NCI-H1436 (cell line): ENCODE measurements around the gene CASTOR1.

Experiments
- DNase-seq: peaks from one replicate; lab custom pipeline; 2025; lab: John Stamatoyannopoulos, UW

Gene CASTOR1

DNA sequence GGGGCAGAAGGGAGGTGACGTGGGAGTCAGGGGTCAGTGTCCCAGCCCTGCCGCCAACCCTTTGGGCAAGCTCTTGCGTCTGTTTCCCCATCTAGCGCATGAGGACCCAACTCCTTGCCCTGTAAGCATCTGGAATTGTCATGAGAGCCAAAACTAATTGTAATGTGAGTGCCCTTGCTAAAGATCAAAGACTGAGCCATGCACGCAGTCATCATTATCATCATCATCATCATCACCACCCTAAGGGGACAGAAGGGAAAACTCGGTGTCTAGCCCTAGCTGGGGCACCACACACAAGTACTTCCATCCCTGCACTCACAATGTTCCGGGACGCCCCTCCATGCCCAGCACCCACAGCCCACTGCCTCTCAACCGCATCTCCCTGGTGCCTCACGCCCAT lies 45.2 kb downstream of the CASTOR1 start:
- DNase-seq: no peak

DNA sequence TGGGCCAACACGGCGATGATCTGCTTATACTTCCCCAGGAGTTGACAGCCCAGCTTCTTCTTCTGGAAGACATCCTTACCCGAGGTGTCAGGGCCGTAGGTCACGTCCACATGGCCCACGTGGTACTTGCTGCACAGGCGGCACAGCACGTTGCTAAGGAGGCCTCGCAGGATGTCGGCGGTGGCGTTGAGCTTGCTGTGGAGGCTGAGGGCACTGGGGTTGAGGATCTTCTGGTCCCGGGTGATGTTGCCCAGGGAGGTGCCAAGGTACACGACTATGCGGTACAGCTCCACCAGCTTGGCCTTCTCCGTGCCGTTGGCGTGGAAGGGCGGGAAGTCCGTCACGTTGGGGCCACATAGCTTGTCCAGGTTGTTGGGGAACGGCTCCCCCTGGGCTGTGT lies 45.6 kb downstream of the CASTOR1 start:
- no peak for DNase-seq

DNA sequence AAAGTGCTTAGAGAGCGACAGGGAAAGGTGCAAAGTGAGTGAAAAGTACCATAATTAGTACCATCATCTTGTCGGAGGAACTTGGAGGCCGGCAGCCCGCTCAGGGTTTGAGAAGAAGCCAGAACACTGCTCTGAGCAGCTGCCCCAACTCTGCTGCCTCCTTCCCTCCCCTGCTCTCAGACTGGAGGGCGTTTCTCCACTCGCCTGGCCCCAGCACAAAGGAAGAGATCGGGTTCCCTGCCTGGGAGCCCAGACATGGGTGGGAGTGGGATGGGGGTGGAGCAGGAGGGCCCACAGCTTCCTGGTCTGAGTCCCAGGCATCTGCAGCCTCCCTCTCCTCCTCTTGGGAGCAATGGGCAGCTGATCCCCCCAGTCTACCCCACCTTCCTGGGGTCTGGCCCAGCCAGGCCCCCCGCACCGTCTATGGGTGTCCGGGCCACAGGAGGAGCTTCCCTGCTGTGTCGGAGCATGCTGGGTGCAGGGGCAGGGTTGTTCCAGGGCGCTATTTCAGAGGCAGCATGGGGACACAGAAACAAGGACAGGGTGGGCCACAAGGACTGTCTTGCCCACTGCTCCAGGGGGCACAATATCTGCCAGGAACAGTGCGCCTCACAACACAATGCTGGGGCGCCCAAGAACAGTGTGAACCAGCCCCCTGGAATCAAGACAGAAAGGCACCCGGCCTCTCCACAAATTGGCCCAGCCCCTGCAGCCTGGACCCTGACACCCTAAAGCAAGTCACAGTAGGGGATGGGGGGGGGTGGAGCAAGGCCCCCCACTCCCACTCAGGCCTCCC lies 47.5 kb downstream of the CASTOR1 start:
- DNase-seq: no peak

DNA sequence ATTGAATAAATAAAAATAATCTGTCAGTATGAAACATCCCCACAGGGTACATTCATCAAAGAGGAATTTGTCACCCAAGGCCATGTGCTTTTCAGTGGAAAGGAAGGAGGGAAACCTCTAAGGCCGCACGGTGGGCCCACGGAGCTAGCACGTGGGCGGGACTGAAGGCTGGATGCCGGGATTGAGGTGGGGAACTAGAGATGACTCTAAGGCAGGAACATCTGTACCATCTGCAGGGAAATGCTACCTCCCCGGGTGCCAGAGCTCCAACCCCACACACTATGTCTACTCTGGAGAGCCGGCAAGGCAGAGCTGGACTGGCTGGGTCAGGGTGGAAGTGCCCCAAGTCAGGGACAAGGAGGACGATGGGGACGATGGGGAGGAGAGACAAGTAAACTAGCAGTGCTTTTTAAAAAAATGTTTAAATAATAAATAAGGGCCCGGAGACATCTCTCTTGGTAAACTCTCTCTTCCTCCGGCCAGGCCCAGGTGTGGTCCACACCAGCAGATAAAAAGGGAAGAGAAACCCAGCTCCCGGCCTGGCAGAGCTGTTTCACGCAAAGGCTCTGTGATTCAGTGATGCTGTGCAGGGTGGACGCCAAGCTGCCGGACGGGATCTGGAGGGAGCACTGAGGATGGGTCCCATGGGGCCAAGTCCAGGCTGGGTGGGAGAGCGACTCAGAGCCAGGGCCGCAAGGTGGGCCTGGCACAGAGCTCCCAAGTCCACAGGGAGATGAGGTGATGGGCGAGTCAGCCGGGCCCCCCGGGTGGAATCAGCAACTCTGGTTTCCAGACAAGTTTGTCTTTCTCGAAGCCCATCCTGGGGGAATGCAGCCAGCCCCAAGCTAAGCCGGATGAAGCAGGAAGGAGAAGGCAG lies 48.5 kb downstream of the CASTOR1 start:
- no peak for DNase-seq

DNA sequence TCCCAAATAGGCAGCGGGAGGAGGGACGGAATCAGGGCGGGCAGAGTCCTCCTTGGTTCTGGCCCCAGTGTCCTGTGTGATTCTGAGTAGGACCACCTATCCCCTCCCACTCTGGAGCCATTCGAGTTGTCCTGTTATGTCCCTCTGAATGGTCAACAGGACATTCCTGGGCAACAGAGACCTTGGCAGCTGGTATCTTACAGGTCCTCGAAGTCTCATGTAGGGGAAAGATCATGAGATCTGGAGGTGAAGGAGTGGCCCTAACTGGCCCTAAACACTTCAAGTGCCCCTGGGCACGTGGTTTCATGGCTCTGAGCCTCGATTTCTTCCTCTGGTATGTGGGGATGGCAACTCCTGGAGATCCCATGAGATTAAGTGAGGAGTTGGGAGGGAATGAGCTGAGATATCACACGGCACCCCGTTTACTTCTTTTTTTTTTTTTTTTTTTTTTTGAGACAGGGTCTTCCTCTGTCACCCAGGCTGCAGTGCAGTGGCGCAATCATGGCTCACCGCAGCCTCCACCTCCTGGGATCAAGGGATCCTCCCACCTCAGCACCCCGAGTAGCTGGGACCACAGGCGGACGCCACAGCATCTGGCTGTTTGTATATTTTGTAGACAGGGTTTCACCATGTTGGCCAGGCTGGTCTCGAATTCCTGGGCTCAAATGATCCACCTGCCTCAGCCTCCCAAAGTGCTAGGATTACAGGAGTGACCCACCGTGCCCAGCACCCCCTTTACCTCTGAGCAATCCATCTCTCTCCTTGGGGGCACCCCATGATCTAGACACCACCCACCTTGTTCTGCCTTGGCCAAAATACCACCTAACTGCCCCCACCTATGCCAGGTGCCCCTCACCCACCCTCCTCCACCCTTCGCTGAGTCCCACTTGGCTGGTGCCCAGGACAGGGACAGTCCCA lies 49.6 kb downstream of the CASTOR1 start:
- no peak for DNase-seq

DNA sequence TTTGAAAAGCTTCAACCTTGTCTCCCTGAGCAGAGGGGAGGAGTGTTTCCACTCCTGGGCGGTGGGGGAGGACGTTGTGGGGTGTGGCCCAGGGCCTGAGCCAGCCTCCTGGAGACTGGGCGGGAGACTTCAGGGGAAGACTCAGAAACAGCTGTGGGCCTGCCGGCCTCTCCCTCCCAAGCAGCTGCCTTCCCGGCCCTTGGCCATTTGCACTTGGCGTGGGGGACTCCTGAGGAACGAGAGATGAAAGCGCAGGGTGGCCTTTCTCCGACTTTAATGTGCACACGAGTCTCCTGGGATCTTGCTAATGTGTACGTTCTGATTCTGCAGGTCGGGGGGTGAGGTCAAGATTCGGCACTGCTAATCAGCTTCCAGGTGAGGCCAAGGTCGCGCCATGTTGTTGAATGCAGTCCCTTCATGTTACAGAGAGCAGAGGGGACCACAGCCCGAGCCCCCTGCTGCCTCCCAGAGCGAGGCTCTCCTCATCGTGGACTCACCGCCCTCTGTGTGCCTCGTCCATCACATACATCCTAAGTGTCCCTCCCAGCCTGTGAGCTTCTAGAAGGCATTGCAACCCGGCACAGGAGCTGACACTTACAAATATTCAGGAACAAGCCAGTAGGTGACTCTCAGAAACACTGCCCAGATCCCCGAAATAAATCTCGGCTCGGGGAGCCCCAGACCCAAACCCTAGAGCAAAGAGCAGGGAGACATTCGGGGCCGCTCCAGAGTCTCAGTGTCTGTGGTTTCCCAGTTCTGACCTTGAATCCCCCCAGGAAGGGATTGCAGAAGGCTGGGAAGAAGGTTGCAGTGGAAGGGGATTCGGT lies 50.4 kb downstream of the CASTOR1 start:
- no peak for DNase-seq

DNA sequence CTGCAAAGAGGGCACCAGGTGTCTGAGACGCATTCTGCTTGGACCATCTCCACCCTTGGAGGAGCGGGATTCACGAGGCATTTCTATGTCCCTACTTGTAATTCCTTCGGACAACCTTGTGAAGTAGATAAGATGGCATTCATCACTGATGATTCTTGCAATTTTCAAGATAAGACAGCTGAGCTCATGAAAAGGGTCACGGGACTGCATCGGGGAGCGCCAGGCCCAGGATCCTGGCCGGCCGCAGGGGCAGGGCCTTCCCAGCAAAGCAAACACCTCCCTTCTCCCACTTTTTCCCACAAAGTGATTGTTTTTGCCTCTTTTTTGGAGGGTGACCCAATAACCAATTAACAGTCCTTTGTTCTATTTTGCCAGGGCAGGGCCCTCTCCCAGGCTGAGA lies 51.2 kb downstream of the CASTOR1 start:
- no peak for DNase-seq

DNA sequence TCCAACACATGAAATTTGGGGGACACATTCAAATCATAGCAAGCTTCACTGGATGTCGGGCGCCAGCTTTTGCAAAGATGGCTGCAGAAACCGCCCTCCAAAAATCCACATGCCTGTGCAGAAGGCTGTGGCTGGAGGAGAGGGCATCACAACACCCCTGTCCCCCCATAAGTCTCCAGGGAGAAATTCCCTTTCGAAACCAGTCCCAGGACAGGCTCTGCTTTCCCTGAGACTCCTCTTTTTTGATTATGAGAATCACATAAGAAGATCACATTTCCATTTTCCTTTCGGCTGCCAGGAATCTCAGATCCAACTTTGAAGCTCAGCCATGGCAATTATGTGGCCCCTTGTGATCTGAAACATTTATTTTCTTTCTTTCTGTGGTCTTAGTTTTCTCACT lies 52.4 kb downstream of the CASTOR1 start:
- no peak for DNase-seq

DNA sequence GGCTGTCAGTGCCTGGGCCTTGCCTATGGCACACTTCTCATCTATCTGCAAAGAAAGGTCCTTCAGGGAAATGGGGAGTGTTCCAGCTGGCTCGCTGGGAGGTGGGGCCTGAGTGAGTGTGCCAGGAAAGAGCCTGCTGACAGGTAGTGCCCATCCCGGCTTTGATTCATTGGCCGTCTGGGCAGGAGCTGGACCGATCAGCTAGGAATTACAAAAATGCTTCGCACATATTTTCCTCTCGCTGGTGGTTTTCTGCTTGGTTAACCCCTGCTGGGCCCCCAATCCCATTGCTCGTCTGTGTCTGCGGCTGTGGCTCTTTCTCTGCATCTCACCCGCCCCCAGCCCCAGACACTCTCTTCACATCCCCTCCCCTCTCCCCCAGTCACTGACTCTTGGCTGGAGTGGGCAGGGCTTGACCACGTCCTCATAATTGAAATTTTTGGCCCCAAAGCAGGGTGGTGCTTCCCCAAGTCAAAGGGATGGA lies 53.6 kb downstream of the CASTOR1 start:
- DNase-seq: no peak
